Right lobe of liver (tissue), 6 donors: Measurements from ENCODE around the gene GPRIN3. TPM values are rescaled to one million over a fixed set of nuclear protein-coding genes. Genes with fewer than 3 reads are reported as not detected.

Experiments
- ATAC-seq, 4 donors: fragments of 200-7000 bp; cut with Tn5 transposase; one replicate each; pipeline ENCODE4 v1.9.1; 2020; ENCODE audit warnings: mild to moderate bottlenecking in 4 of 4, moderate library complexity in 4 of 4
- DNase-seq, 3 donors: peaks; one replicate each; pipeline ENCODE4 v3.0.0-alpha.2; 2020
- H3K27ac ChIP-seq, 3 donors: fragments of 200-600 bp; one replicate each; pipeline ENCODE4 v1.8.0; 2022
- H3K27me3 ChIP-seq, 2 donors: fragments of 200-600 bp; one replicate each; pipeline ENCODE4 v1.8.0; 2022
- H3K36me3 ChIP-seq, 4 donors: fragments of 200-600 bp; sonication (generic) in 1 of 4; one replicate each; pipeline versions ENCODE4 v1.5.1 to v1.8.0; 2017 to 2022; ENCODE audit warnings: control low read depth in 1 of 4
- H3K4me1 ChIP-seq, 4 donors: fragments of 200-600 bp; sonication (generic) in 1 of 4; one replicate each; pipeline versions ENCODE4 v1.5.1 to v1.8.0; 2017 to 2022; ENCODE audit warnings: control low read depth in 1 of 4
- H3K4me3 ChIP-seq, 3 donors: fragments of 200-600 bp; one replicate each; pipeline ENCODE4 v1.8.0; 2022
- H3K9me3 ChIP-seq, 4 donors: fragments of 200-600 bp; sonication (generic) in 1 of 4; one replicate each; pipeline versions ENCODE4 v1.5.1 to v1.8.0; 2017 to 2022; ENCODE audit warnings: control low read depth in 1 of 4
- CTCF ChIP-seq, 4 donors: fragments of 200-600 bp in 3 of 4; fragments of 450-650 bp in 1 of 4; IDR thresholded peaks; one replicate each; pipeline versions ENCODE4 v1.5.1 to v1.8.0; 2016 to 2022; ENCODE audit warnings: antibody characterized with exemption in 4 of 4, mild to moderate bottlenecking in 2 of 4
- POLR2A ChIP-seq: fragments of 450-650 bp; IDR thresholded peaks from one replicate; pipeline ENCODE4 v1.6.1; 2017; ENCODE audit warnings: antibody characterized with exemption, mild to moderate bottlenecking
- WGBS: methylation state at CpG from one replicate; pipeline ENCODE4 v1.1.6; 2018; ENCODE audit warnings: low coverage, low lambda C conversion rate; ENCODE audit not compliant: insufficient coverage; ENCODE audit errors: missing lambda C conversion rate; 5-methylcytosine and 5-hydroxymethylcytosine counted together
- intact Hi-C, 2 donors: fragments of 100-400 bp; cut with DNase I; formaldehyde crosslinking; loops; one replicate each; pipeline versions ENCODE4 v1.11.2 to v1.14.1; 2022
- total RNA-seq, 6 experiments: library from RNA; depleted of rRNA in 2 of 6; stranded (reverse); fragments of >200 nt in 2 of 6; fragmentation: NEBNext Ultra II Directional in 3 of 6; extraction: Animal tissue kit (Norgen Biotek cat#: 25700) in 3 of 6; gene quantifications; one replicate each; pipeline versions ENCODE4 v1.1.0 to v1.2.4, GENCODE V29; 2016 to 2023
- donor health status: DM: no; HTN: yes; CAD: no.
- donor health status: DM: no; HTN: no; CAD: no.
- donor health status: DM: no; HTN: no; CAD: no.
- donor health status: DM: no; HTN: yes; CAD: no.
- donor health status: DM: no; HTN: yes; CAD: no.

Gene GPRIN3
- total RNA-seq, 6 experiments from 2014 or later: 0.29 to 7.9 (median 3.9) TPM

DNA sequence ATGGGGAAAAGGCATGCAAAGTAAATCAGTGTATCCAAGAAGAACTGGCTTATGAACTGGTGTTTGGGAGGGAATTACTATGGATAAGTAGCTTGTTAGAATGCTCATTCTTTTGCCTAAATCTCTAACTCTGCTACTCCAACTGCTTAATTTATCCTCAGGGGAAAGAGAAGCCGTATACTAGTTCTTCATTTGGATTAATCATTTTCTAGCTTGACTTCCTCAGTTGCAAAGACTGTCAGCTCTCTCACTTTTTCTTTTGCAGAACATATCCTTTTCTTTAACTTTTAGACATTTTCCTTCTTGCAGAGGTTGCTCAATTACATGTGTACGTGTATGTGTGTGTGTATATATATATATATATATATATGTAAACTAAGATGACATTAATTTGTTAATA, 21.9 kb downstream of the GPRIN3 start:
- intact Hi-C loops: no loop called here
- TF ChIP-seq CTCF (IDR thresholded peaks at IDR 0.05): no peak
- TF ChIP-seq POLR2A: no peak
- H3K4me1 ChIP-seq: no peaks in the 10 kb centered on the region
- ATAC-seq (no peak), DNase-seq (no peak)
- no peak overlapping the region for H3K27ac ChIP-seq
- H3K27me3 ChIP-seq: no peaks in the 10 kb centered on the region
- no peaks in the 10 kb centered on the region for H3K9me3 ChIP-seq
- no peak overlapping the region for H3K4me3 ChIP-seq
- 52% methylated on average over 2 of the region's 2 CpGs for WGBS
- no peaks in the 10 kb centered on the region for H3K36me3 ChIP-seq

DNA sequence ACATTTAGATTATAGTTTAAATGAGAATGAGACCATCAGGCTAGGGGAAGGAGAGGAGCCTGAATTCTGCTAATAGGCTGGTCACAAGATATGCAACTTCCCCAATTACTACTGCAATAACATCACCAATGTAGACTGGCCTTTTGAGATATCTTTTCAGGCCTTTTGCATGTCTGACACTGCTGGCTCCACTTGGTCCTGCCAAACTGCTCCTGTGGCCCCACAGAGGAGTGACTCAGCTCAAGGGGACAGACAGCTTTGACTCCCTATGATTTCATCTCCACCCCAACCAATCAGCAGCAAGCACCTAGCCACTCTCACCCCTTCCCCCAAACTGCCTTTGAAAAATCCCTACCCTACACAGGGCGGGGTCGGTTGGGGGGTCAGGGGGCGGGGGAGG, 22.8 kb downstream of the GPRIN3 start:
- Histone ChIP-seq H3K9me3 (no peaks in the 10 kb centered on the region), H3K27ac (peak overlapping the region in 2 of 3 donors; percentile 1 to 12), H3K27me3 (no peaks in the 10 kb centered on the region), H3K4me3 (no peak overlapping the region), H3K4me1 (no peaks in the 10 kb centered on the region), H3K36me3 (no peaks in the 10 kb centered on the region)
- TF ChIP-seq CTCF (IDR thresholded peaks at IDR 0.05) (no peak), POLR2A (no peak)
- 74% methylated on average over 3 of the region's 3 CpGs for WGBS
- DNase-seq (no peak), ATAC-seq (peak; percentile 29 to 57 (median 46))
- intact Hi-C loops: no loop called here

DNA sequence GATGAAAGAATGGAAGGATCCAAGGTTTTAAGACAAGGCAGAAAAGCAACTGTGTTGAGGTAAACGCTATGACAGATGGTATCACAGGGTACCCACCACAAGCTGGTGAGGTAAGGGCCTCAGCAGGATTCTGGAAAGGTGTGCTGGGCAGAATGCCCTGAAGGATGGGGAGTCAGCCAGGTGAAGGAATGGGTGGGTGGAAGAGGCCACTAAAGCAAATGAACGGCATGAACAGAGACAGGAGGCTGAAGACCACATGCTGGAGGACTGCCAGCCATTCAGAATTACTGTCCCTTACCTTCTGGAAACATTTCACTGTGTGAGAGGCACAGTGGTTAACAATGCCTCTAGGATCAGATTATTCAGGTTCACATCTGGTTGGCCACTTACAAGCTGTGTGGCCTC, 23.6 kb downstream of the GPRIN3 start:
- Histone ChIP-seq H3K36me3 (no peaks in the 10 kb centered on the region), H3K27me3 (no peaks in the 10 kb centered on the region), H3K9me3 (no peaks in the 10 kb centered on the region), H3K27ac (peak overlapping the region in 2 of 3 donors; percentile 1 to 12), H3K4me3 (no peak overlapping the region), H3K4me1 (no peaks in the 10 kb centered on the region)
- no peak for TF ChIP-seq POLR2A
- ATAC-seq (no peak), DNase-seq (no peak)
- 53% methylated on average over 2 of the region's 2 CpGs for WGBS
- intact Hi-C loops: no loop called here

- TF ChIP-seq POLR2A (no peak), CTCF (IDR thresholded peaks at IDR 0.05) (no peak)
- DNase-seq (no peak), ATAC-seq (peak in 3 of 4 donors; percentile 38 to 81 (median 39))
- Histone ChIP-seq H3K4me3 (no peak overlapping the region), H3K4me1 (no peaks in the 10 kb centered on the region), H3K27me3 (no peaks in the 10 kb centered on the region), H3K9me3 (no peaks in the 10 kb centered on the region), H3K27ac (peak overlapping the region in 1 of 3 donors; percentile 1), H3K36me3 (no peaks in the 10 kb centered on the region)
- WGBS: 67% methylated on average over 4 of the region's 5 CpGs
- intact Hi-C loops: no loop called here
Measured at GRCh38 chr4:89283226-89284009, 24.2 kb downstream of the GPRIN3 start.

GRCh38 chr4:89279385-89279784, 28.2 kb downstream of the GPRIN3 start:
- Histone ChIP-seq H3K4me3 (no peak overlapping the region), H3K9me3 (no peaks in the 10 kb centered on the region), H3K27me3 (no peaks in the 10 kb centered on the region), H3K4me1 (peaks cover 0 to 3% (median 0%) of the 10 kb centered on the region in 4 donors), H3K27ac (no peak overlapping the region), H3K36me3 (no peaks in the 10 kb centered on the region)
- intact Hi-C loops: no loop called here
- TF ChIP-seq CTCF (IDR thresholded peaks at IDR 0.05) (no peak), POLR2A (no peak)
- DNase-seq (no peak), ATAC-seq (no peak)
- 74% methylated on average over 4 of the region's 4 CpGs for WGBS
